Activated CD8-positive, alpha-beta T cell treated with anti-CD3 and anti-CD28 coated beads for 36 hours (primary cell): ENCODE measurements around the gene NKD1. TPM values are rescaled to one million over a fixed set of nuclear protein-coding genes. Genes with fewer than 3 reads are reported as not detected.
A peak's percentile ranks its signal among the peaks of the same experiment; 100 is the strongest.

Experiments
- ATAC-seq: fragments of 200-7000 bp; cut with Tn5 transposase; one replicate; pipeline ENCODE4 v1.10.0; 2021; ENCODE audit warnings: mild to moderate bottlenecking, moderate library complexity
- CTCF ChIA-PET: fragments of 350-600 bp; sonication (Branson Sonifier 250); formaldehyde crosslinking; loops from one replicate; lab custom pipeline; 2021; ENCODE audit warnings: antibody characterized with exemption; lab: Charles Lee
- POLR2A ChIA-PET: fragments of 350-600 bp; sonication (Branson Sonifier 250); formaldehyde crosslinking; loops from one replicate; lab custom pipeline; 2021; ENCODE audit warnings: antibody characterized with exemption; lab: Charles Lee
- DNase-seq: peaks from one replicate; pipeline ENCODE4 v3.0.0-alpha.2; 2020
- H3K27ac Mint-ChIP-seq: one replicate; pipeline ENCODE4 v1.8.0; 2021; ENCODE audit warnings: mild to moderate bottlenecking, mixed read lengths
- H3K27me3 Mint-ChIP-seq: one replicate; pipeline ENCODE4 v1.8.0; 2021; ENCODE audit warnings: mixed read lengths
- H3K36me3 Mint-ChIP-seq: one replicate; pipeline ENCODE4 v1.8.0; 2021; ENCODE audit warnings: low read depth, mixed read lengths
- H3K4me1 Mint-ChIP-seq: one replicate; pipeline ENCODE4 v1.8.0; 2021; ENCODE audit warnings: low read depth, mixed read lengths
- H3K4me3 Mint-ChIP-seq: one replicate; pipeline ENCODE4 v1.8.0; 2021; ENCODE audit warnings: mild to moderate bottlenecking, moderate library complexity, mixed read lengths
- H3K9me3 Mint-ChIP-seq: one replicate; pipeline ENCODE4 v1.8.0; 2021; ENCODE audit warnings: mixed read lengths
- CTCF ChIP-seq: fragments of 200-600 bp; IDR thresholded peaks from one replicate; pipeline ENCODE4 v1.8.0; 2022; ENCODE audit warnings: antibody characterized with exemption, mild to moderate bottlenecking
- intact Hi-C: fragments of 100-400 bp; cut with micrococcal nuclease; formaldehyde crosslinking; loops from one replicate; pipeline ENCODE4 v1.10.0; 2022
- total RNA-seq, 2 experiments: library from RNA; stranded (reverse); gene quantifications; one replicate each; pipeline ENCODE4 v1.2.3, GENCODE V29; 2021

NKD1 gene
- total RNA-seq, 2 experiments from 2014 or later = 1.9 to 3.6 TPM

- no peaks in the 10 kb centered on the region for H3K9me3 Mint-ChIP-seq
- H3K27ac Mint-ChIP-seq = no peak overlapping the region
- ChIA-PET POLR2A (no interaction called here), CTCF (no interaction called here)
- no peak overlapping the region for H3K4me3 Mint-ChIP-seq
- no peak for TF ChIP-seq CTCF
- H3K27me3 Mint-ChIP-seq = no peaks in the 10 kb centered on the region
- ATAC-seq = no peak
- peaks cover 2% of the 10 kb centered on the region for H3K36me3 Mint-ChIP-seq
- no peak for DNase-seq
- intact Hi-C loops = no loop called here
- peaks cover 37% of the 10 kb centered on the region for H3K4me1 Mint-ChIP-seq
Observed at GRCh38 chr16:50688867-50689266, 140.7 kb downstream of the NKD1 start.

- intact Hi-C loops = no loop called here
- Mint-ChIP-seq H3K9me3 (no peaks in the 10 kb centered on the region), H3K27ac (no peak overlapping the region), H3K4me3 (no peak overlapping the region), H3K4me1 (peaks cover 34% of the 10 kb centered on the region), H3K27me3 (peaks cover 5% of the 10 kb centered on the region), H3K36me3 (no peaks in the 10 kb centered on the region)
- DNase-seq (no peak), ATAC-seq (no peak)
- POLR2A ChIA-PET = interaction anchor here (1.1 kb wide), 1 partner anchor 15 kb away, joined by 4 read pairs; no protein-coding TSS in a partner anchor
- no peak for TF ChIP-seq CTCF
- CTCF ChIA-PET = no interaction called here
Observed at GRCh38 chr16:50690177-50690576, 142.0 kb downstream of the NKD1 start.

- POLR2A ChIA-PET = no interaction called here
- intact Hi-C loops = no loop called here
- H3K36me3 Mint-ChIP-seq = no peaks in the 10 kb centered on the region
- peaks cover 8% of the 10 kb centered on the region for H3K27me3 Mint-ChIP-seq
- peaks cover 46% of the 10 kb centered on the region for H3K4me1 Mint-ChIP-seq
- ATAC-seq (no peak), DNase-seq (no peak)
- H3K4me3 Mint-ChIP-seq = peak overlapping the region; percentile 38
- no peak for TF ChIP-seq CTCF
- CTCF ChIA-PET = no interaction called here
- H3K27ac Mint-ChIP-seq = no peak overlapping the region
- no peaks in the 10 kb centered on the region for H3K9me3 Mint-ChIP-seq
Observed at GRCh38 chr16:50692644-50692998, 144.4 kb downstream of the NKD1 start.

- DNase-seq (no peak), ATAC-seq (peak; percentile 25)
- Mint-ChIP-seq H3K4me3 (peak within 1 kb of the TSS; percentile 63), H3K4me1 (peaks cover 52% of the 10 kb centered on the region), H3K36me3 (no peaks in the 10 kb centered on the region), H3K9me3 (no peaks in the 10 kb centered on the region), H3K27ac (peak within 1 kb of the TSS; percentile 51), H3K27me3 (peaks cover 8% of the 10 kb centered on the region)
- POLR2A ChIA-PET = interaction anchor here (0.7 to 1.1 kb wide), 2 partner anchors 8 to 10 kb away, joined by 3 to 4 read pairs; no protein-coding TSS in a partner anchor
- no peak for TF ChIP-seq CTCF
- intact Hi-C loops = no loop called here
- CTCF ChIA-PET = no interaction called here
Observed at GRCh38 chr16:50692999-50693781, 145.0 kb downstream of the NKD1 start, which contains the start of gene NOD2. TSS of gene NOD2 (plus strand) at chr16:50693606. CDS start at chr16:50699496, 5,890 bp downstream.

GRCh38 chr16:50694206-50694605 is 146.0 kb downstream of the NKD1 start:
- intact Hi-C loops = no loop called here
- DNase-seq (no peak), ATAC-seq (no peak)
- H3K4me3 Mint-ChIP-seq = peak overlapping the region; percentile 63
- no peaks in the 10 kb centered on the region for H3K36me3 Mint-ChIP-seq
- no peaks in the 10 kb centered on the region for H3K9me3 Mint-ChIP-seq
- no peak for TF ChIP-seq CTCF
- H3K4me1 Mint-ChIP-seq = peaks cover 59% of the 10 kb centered on the region
- peak overlapping the region; percentile 51 for H3K27ac Mint-ChIP-seq
- H3K27me3 Mint-ChIP-seq = peaks cover 8% of the 10 kb centered on the region
- POLR2A ChIA-PET = interaction anchor here (0.7 to 1.3 kb wide), 3 partner anchors 9 to 13 kb away, joined by 3 to 7 read pairs (median 4); partner anchors contain the start of gene SNX20
- CTCF ChIA-PET = interaction anchor here (1.0 kb wide), 1 partner anchor 14 kb away, joined by 3 read pairs; no protein-coding TSS in a partner anchor
